Measurements from ENCODE around the gene LRRC34.
A peak's percentile ranks its signal among the peaks of the same experiment; 100 is the strongest.

LRRC34 gene

DNA sequence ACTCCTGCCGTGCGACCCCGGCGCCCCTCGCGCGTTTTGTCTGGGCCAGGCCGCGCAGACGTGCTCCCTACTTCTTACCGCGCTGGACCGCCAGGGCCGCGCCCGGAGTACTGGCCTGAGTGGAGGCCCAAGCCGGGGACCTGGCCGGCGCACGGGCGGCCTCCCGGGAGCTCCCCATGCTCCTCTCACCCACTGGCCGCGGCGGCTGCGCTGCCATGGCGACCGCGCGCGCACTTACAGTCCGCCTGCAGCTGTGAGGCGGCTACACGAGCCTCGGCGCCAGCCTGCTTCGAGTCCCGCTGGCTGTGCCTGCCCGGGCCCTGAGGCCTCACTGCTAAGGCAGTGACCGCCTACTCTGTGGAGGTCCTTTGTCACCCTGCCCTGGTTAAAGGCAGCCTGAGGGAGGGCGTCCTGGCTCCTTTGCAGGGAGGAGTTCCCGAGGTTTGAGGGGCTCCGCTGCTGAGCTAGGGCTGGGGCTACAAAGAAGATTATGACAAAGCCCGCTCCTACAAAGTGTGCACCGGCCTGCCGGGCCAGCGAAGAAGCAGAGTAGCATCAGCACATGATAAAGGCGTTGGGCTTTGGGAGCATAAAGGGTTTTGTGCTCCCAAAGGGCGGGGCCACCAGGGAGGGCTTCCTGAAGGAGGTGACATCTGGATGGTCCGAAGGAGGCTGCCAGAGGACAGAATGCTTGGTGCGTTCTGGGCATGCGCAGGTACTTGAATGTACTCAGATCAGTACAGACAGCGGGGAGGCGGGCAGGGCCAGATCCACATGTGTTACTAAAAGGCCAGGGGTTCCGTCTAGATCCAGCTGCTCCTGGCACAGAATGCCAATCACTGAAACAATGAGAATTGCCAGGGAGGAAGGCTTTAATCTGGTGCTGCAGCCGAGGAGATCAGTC lies at the start of gene LRRC34, which contains the start of gene LRRIQ4:
Gene LRRC34 (minus strand): TSS at position 573 of the 904 bp plus-strand sequence. CDS start 356 bp downstream, at position 217.
Gene LRRIQ4 (plus strand): TSS at position 539 of the 904 bp plus-strand sequence. CDS start 9,052 bp downstream, outside the sequence.
- DNase-seq = peak; percentile 97

DNA sequence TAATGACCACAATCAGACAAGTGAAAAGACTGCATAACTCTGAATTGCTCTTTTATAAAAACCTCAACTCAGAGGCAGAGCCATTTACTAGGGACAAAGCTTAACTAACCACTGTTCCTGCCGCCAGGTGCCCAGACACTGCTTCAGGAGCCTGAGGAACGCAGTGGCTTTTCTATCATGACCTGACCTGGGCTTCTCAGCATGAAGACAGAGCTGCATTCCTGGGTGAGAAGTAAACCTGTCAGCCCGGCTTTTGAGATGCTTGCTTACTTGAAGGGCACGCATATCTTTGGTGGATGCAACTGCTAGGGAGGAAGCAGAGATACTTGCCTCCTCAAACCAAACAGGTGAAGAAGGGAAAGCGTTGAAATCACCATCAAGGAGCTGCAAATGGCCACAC lies 49.2 kb upstream of the LRRC34 start:
- DNase-seq = no peak

DNA sequence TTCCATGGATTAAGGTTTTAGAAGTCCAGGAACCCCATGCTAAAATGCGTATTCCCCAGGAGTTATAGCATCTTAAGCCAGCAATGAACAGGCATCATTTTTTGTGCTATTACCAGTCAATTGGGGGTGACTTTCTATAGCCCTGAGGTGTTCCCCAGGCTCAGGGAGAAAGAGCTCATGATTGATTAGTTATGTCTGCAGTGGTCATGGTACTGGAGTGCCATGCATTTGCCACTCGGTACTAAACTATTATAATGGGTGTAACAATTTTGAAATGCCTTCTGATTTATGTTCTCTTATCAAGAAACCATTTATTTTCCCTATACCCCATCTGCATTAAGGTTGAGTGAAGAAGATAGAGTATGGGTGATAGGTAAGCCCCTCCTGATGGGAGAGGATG lies 45.1 kb upstream of the LRRC34 start:
- DNase-seq = no peak

- no peak for DNase-seq
These were observed 42.8 kb upstream of the LRRC34 start for GRCh38 chr3:169855514-169855913.

GRCh38 chr3:169850618-169851017 lies 37.9 kb upstream of the LRRC34 start:
- DNase-seq = no peak

GRCh38 chr3:169848741-169849140 lies 36.0 kb upstream of the LRRC34 start:
- DNase-seq = no peak

DNA sequence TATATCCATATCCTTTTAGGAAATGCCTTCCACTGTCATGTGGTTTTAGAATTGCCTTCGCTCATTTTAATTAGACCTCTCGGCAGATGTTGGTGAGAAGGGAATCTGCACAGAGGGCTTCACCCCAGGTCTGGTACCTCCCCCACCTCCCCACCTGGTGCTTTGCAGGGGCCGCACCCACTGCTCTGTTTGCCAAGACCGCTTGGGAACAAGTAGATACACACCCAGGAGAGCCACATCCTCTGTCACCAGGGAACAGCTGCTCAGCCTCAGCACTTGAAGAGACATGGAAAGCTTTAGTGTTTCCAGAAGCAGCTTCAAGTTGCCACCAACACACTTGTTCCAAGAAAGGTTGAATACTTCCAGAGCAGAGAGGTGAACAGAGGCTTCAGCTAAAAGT lies 35.2 kb upstream of the LRRC34 start:
- peak; percentile 95 for DNase-seq

DNA sequence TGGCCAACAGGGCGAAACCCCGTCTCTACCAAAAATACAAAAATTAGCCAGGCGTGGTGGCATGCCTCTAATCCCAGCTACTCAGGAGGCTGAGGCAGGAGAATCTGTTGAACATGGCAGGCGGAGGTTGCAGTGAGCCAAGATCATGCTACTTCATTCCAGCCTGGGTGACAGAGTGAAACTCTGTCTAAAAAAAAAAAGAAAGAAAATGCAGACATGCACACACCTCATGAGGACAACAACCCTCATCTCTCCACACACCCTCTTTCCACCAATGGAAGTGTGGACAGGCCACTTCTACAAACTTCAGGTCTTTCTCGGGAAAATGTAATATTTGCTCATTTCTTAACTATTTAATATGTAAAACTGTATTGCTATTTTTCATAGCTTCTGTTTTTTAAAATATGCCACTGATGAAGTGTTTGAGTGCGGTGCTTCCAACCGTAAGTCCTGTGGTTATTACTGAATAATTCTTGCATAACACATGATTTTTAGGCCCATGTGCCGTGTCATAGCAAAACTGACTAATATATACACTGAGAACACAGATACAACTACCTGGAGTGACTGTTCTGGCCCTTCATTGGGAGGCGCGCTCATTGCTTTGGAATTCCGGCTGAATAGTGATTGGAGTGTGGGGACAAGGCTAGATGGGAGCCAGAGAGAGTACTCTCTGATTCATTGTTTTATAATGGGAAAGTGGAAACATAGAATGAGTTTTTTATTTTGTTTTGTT lies 33.9 kb upstream of the LRRC34 start:
- no peak for DNase-seq

GRCh38 chr3:169842960-169843359 lies 30.3 kb upstream of the LRRC34 start:
- DNase-seq = no peak

- DNase-seq = no peak
These were observed 28.5 kb upstream of the LRRC34 start for GRCh38 chr3:169841171-169841570.

DNA sequence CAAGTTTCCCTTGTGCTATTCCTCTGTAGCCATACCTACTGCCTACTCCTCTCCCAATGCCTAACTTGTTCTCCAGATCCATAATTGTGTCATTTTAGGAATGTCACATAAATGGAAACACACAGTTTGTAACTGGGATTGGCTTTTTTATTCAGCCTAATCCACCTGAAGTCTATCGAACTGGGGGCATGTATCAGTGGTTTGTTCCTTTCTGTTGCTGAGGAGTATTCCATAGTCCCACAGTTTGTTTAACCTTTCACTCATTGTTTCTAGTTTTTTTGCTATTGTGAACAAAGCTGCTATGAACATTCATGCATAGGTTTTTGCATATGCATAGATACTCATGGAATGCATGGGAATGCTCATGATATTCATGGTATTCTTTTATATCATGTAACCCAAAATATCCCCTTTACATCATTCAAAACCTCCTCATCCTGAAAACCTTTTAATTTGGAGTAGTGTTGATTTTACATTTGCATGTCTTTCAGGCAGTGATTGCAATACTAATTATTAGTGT lies 25.9 kb upstream of the LRRC34 start:
- DNase-seq = no peak

- DNase-seq = no peak
These were observed 24.2 kb upstream of the LRRC34 start for GRCh38 chr3:169836942-169837275.

GRCh38 chr3:169836078-169836941 lies 23.6 kb upstream of the LRRC34 start:
- no peak for DNase-seq

DNA sequence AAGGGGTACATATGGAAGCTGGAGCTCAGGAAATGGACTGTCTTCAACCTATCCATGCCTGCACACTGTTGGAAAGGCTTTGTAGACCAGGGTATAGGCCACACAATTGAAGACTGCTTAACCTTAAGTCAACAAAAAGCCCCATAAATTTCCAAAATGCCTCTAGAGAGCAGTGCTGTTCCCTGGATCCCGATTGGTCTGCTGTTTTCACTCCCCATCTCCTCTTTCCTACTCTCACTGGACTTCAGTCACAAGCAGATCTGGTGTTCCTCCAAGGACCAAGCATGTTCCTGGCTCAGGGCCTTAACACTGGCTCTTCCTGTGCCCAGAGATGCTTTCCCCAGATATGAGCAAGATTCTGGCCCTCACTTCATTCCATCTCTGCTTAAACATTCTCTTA lies 22.8 kb upstream of the LRRC34 start:
- no peak for DNase-seq

DNA sequence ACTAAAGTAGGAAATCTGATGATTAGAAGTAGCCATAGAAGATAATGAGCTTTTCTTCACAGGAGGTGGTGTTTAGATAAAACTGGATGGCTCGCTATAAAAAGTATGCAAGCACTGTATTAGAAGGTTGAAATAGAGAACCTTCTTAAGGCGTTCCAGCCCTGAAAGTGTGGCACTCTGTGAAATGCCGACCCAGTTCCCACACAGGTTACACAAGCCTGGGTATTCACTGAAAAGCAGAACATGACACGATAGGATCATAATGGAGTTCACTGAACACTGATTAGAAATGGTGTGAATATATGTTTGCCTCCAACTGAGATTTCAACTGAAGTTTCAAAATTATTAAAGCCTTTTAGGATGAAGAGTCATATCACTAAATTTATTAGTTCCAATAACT lies 15.0 kb upstream of the LRRC34 start:
- no peak for DNase-seq

GRCh38 chr3:169825316-169825715 lies 12.6 kb upstream of the LRRC34 start:
- no peak for DNase-seq

GRCh38 chr3:169822983-169823382 lies 10.3 kb upstream of the LRRC34 start:
- DNase-seq = no peak

- no peak for DNase-seq
These were observed 9.8 kb upstream of the LRRC34 start for GRCh38 chr3:169822540-169822939.

DNA sequence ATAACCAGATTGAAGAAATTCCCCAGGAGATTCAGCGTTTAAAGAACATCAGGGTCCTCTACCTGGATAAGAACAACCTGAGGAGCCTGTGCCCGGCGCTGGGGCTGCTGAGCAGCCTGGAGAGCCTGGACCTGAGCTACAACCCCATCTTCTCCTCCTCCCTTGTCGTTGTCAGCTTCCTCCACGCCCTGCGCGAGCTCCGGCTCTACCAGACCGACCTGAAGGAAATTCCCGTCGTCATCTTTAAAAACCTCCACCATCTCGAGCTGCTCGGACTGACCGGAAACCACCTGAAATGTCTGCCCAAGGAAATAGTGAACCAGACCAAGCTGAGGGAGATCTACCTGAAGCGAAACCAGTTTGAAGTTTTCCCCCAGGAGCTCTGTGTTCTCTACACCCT lies 9.4 kb upstream of the LRRC34 start:
- no peak for DNase-seq

DNA sequence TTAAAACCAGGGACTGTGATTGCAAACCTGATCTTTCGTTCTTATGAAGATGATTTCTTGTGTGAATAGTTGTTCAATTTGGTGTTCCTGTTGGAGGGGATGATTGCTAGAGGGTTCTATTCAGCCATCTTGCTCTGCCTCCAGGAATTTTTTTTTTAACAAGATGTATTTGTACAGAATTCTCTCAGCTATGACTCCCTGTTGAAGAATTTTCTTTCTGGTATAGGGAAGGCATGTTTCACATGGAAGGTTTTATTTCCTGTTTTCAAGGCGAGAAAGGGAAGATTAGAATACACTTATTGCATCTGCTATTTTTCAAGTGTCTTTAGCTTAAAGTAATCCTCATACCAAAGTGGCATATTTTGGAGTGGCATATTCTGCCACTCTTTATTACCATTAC lies 5.6 kb upstream of the LRRC34 start:
- no peak for DNase-seq

DNA sequence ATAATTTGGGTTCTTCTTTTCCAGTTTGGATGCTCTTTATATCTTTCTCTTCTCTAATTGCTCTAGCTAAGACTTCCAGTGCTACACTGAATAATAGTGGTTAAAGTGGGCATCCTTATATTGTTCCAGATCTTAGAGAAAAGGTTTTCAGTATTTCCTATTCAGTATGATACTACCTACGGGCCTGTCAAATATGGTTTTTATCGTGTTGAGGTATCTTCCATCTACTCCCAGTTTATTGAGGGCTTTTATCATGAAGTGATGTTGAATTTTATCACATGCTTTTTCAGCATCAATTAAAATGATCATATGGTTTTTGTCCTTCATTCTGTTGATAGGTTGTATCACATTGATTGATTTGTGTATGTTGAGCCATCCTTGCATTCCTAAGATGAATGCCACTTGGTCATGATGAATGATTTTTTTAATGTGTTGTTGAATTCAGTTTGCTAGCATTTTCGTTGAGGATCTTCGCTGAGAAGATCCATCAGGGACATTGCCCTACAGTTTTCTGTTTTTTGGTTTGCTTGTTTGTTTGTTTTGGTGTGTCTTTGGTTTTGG lies 3.0 kb upstream of the LRRC34 start:
- no peak for DNase-seq

DNA sequence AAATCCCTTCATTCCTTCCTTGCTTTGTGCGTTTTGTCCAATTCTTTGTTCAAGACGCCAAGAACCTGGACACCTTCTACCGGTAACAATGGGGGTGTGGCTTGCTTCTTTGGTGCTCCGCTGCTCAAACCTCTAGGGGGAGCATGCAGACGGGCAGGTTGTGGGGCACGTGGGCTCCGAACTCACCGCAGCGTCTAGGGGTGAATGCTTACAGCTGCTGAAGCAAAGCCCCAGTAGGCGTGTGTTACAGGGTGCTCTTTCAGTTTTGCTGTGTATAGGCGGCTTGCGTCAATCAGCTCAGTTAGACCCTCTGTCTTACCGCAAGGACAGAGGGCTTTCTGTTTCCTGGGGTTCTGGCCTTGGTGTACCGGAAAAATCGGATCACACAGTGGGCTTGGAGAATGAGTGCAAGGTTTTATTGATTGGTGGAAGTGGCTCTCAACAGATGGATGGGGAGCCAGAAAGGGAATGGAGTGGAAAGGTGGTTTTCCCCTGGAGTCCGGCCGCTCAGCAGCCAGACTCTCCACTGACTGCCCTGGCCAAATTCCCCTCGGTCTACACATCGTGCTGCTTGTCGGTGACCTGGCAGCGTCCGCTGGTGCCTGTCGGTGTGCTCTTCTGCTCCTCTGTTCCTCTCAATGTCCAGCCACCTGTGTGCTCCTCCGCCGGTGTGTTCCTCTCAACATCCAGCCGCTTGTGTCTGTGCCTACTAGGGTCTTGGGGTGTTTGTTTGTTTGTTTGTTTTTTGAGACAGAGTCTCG lies 1.2 kb upstream of the LRRC34 start:
- peak; percentile 94 for DNase-seq
